Naive thymus-derived CD4-positive, alpha-beta T cell (primary cell): ENCODE results near the gene IRF5. TPM values are rescaled to one million over a fixed set of nuclear protein-coding genes. Genes with fewer than 3 reads are reported as not detected.

Experiments
- ATAC-seq: fragments of 150-1000 bp; cut with Tn5 transposase; 2 replicates; pipeline ENCODE4 v1.10.0; 2021; ENCODE audit warnings: mild to moderate bottlenecking, moderate library complexity
- CTCF ChIA-PET: fragments of 350-600 bp; sonication (Branson Sonifier 250); formaldehyde crosslinking; loops from one replicate; lab custom pipeline; 2021; ENCODE audit warnings: antibody characterized with exemption; lab: Charles Lee
- POLR2A ChIA-PET: fragments of 350-600 bp; sonication (Branson Sonifier 250); formaldehyde crosslinking; loops from one replicate; lab custom pipeline; 2021; ENCODE audit warnings: antibody characterized with exemption, inconsistent platforms; lab: Charles Lee
- DNase-seq, 9 donors: peaks; one replicate each; pipeline versions ENCODE4 v3.0.0 to v3.0.0-alpha.2; 2020 to 2022; ENCODE audit warnings: mixed read lengths in 1 of 9
- H3K27ac ChIP-seq: one replicate; pipeline ENCODE4 v1.7.0; 2013; ENCODE audit warnings: mild to moderate bottlenecking, low read depth, low read length, moderate library complexity
- H3K27me3 ChIP-seq, 2 donors: one replicate each; pipeline ENCODE4 v1.7.0; 2013; ENCODE audit warnings: low read length in 2 of 2, mild to moderate bottlenecking in 2 of 2, moderate library complexity in 2 of 2; ENCODE audit not compliant: control insufficient read depth in 2 of 2, insufficient read depth in 2 of 2
- H3K36me3 ChIP-seq, 3 experiments: 1 replicate in 2 of 3; 2 replicates in 1 of 3; pipeline ENCODE4 v1.7.0; 2013; ENCODE audit warnings: low read length in 3 of 3, mild to moderate bottlenecking in 3 of 3, moderate library complexity in 1 of 3; ENCODE audit not compliant: insufficient read depth in 3 of 3, control insufficient read depth in 2 of 3
- H3K4me1 ChIP-seq, 2 donors: one replicate each; pipeline ENCODE4 v1.7.0; 2013; ENCODE audit warnings: low read length in 2 of 2, mild to moderate bottlenecking in 2 of 2, moderate library complexity in 1 of 2; ENCODE audit not compliant: control insufficient read depth in 2 of 2, insufficient read depth in 2 of 2
- H3K4me3 ChIP-seq: 2 replicates; pipeline ENCODE4 v1.7.0; 2013; ENCODE audit warnings: mild to moderate bottlenecking, low read length
- H3K9me3 ChIP-seq, 3 experiments: 1 replicate in 2 of 3; 2 replicates in 1 of 3; pipeline ENCODE4 v1.7.0; 2013; ENCODE audit warnings: low read length in 3 of 3; ENCODE audit not compliant: control insufficient read depth in 2 of 3
- H3K27ac Mint-ChIP-seq, 9 donors: one replicate each; pipeline ENCODE4 v1.8.0; 2020 to 2022; ENCODE audit warnings: mixed read lengths in 9 of 9, mild to moderate bottlenecking in 8 of 9, moderate library complexity in 5 of 9, inconsistent platforms in 2 of 9
- H3K27me3 Mint-ChIP-seq, 5 donors: one replicate each; pipeline ENCODE4 v1.8.0; 2021 to 2022; ENCODE audit warnings: mixed read lengths in 5 of 5, mild to moderate bottlenecking in 1 of 5
- H3K36me3 Mint-ChIP-seq, 5 donors: one replicate each; pipeline ENCODE4 v1.8.0; 2020 to 2022; ENCODE audit warnings: mixed read lengths in 5 of 5, mild to moderate bottlenecking in 3 of 5, inconsistent platforms in 1 of 5
- H3K4me1 Mint-ChIP-seq, 7 donors: one replicate each; pipeline ENCODE4 v1.8.0; 2020 to 2022; ENCODE audit warnings: mixed read lengths in 7 of 7, mild to moderate bottlenecking in 3 of 7, inconsistent platforms in 1 of 7
- H3K4me3 Mint-ChIP-seq, 10 donors: one replicate each; pipeline ENCODE4 v1.8.0; 2020 to 2022; ENCODE audit warnings: mild to moderate bottlenecking in 10 of 10, mixed read lengths in 10 of 10, moderate library complexity in 6 of 10, inconsistent platforms in 2 of 10
- H3K9me3 Mint-ChIP-seq, 11 donors: one replicate each; pipeline ENCODE4 v1.8.0; 2020 to 2022; ENCODE audit warnings: mixed read lengths in 11 of 11, mild to moderate bottlenecking in 4 of 11, inconsistent platforms in 1 of 11, moderate library complexity in 1 of 11
- intact Hi-C, 2 donors: fragments of 100-400 bp; cut with micrococcal nuclease; formaldehyde crosslinking; loops; one replicate each; pipeline ENCODE4 v1.15.1; 2023
- polyA plus RNA-seq, 2 donors: library from polyadenylated mRNA; unstranded; fragments of 300-500 nt; fragmentation: Illumina TruSeq; gene quantifications; one replicate each; pipeline ENCODE4 v1.2.3, GENCODE V29; 2021
- total RNA-seq, 6 experiments: library from RNA in 5 of 6; stranded (reverse) in 5 of 6; gene quantifications; 1 replicate in 5 of 6; 2 replicates in 1 of 6; pipeline ENCODE4 v1.2.3 and lab custom pipeline; 2021 to 2026

IRF5 gene
- total and polyA plus RNA-seq, 7 experiments from 2014 or later = 0.38 to 33.2 (median 2.8) TPM

- peak overlapping the region in 9 of 10 donors; percentile 25 to 91 (median 46) for H3K4me3 Mint-ChIP-seq
- peaks cover 0 to 5% (median 0%) of the 10 kb centered on the region in 5 donors for H3K36me3 Mint-ChIP-seq
- H3K4me1 ChIP-seq = no peaks in the 10 kb centered on the region
- H3K27ac ChIP-seq = no peak overlapping the region
- peak; percentile 39 for ATAC-seq
- intact Hi-C loops = loop anchor here in 1 of 2 donors (2.0 kb wide), 1 partner anchor 116 kb away; the partner anchor contains the start of gene TNPO3
- H3K4me3 ChIP-seq = no peak overlapping the region
- POLR2A ChIA-PET = no interaction called here
- H3K27me3 ChIP-seq = peaks cover 0 to 4% of the 10 kb centered on the region in 2 donors
- no peak overlapping the region for H3K27ac Mint-ChIP-seq
- CTCF ChIA-PET = no interaction called here
- peaks cover 0 to 1% (median 0%) of the 10 kb centered on the region in 11 donors for H3K9me3 Mint-ChIP-seq
- DNase-seq = no peak
- no peaks in the 10 kb centered on the region for H3K9me3 ChIP-seq
- peaks cover 13 to 37% (median 18%) of the 10 kb centered on the region in 5 donors for H3K27me3 Mint-ChIP-seq
- H3K4me1 Mint-ChIP-seq = peaks cover 15 to 37% (median 19%) of the 10 kb centered on the region in 7 donors
- H3K36me3 ChIP-seq = no peaks in the 10 kb centered on the region
These were observed 1.5 kb downstream of the IRF5 start for GRCh38 chr7:128939075-128939860.

- peaks cover 0 to 4% of the 10 kb centered on the region in 2 donors for H3K27me3 ChIP-seq
- no peaks in the 10 kb centered on the region for H3K4me1 ChIP-seq
- CTCF ChIA-PET = interaction anchor here (0.7 to 1.0 kb wide), 2 partner anchors 19 to 62 kb away, joined by 3 read pairs; no protein-coding TSS in a partner anchor
- peak overlapping the region in 1 of 9 donors; percentile 46 for H3K27ac Mint-ChIP-seq
- intact Hi-C loops = loop anchor here in 1 of 2 donors (2.0 kb wide), 1 partner anchor 115 kb away; the partner anchor contains the start of gene TNPO3
- H3K4me1 Mint-ChIP-seq = peaks cover 15 to 37% (median 19%) of the 10 kb centered on the region in 7 donors
- DNase-seq (no peak), ATAC-seq (peak; percentile 19)
- peak overlapping the region in 7 of 10 donors; percentile 13 to 91 (median 46) for H3K4me3 Mint-ChIP-seq
- H3K27me3 Mint-ChIP-seq = peaks cover 13 to 37% (median 18%) of the 10 kb centered on the region in 5 donors
- H3K36me3 Mint-ChIP-seq = peaks cover 0 to 5% (median 0%) of the 10 kb centered on the region in 5 donors
- H3K4me3 ChIP-seq = no peak overlapping the region
- POLR2A ChIA-PET = no interaction called here
- peaks cover 0 to 1% (median 0%) of the 10 kb centered on the region in 11 donors for H3K9me3 Mint-ChIP-seq
- H3K36me3 ChIP-seq = no peaks in the 10 kb centered on the region
- no peak overlapping the region for H3K27ac ChIP-seq
- no peaks in the 10 kb centered on the region for H3K9me3 ChIP-seq
These were observed 2.2 kb downstream of the IRF5 start for GRCh38 chr7:128939861-128940410.

- Histone ChIP-seq H3K4me1 (no peaks in the 10 kb centered on the region), H3K9me3 (no peaks in the 10 kb centered on the region), H3K4me3 (no peak overlapping the region), H3K36me3 (no peaks in the 10 kb centered on the region), H3K27ac (no peak overlapping the region), H3K27me3 (peaks cover 0 to 4% of the 10 kb centered on the region in 2 donors)
- Mint-ChIP-seq H3K4me1 (peaks cover 15 to 37% (median 19%) of the 10 kb centered on the region in 7 donors), H3K9me3 (peaks cover 0 to 1% (median 0%) of the 10 kb centered on the region in 11 donors), H3K36me3 (peaks cover 0 to 5% (median 0%) of the 10 kb centered on the region in 5 donors), H3K27ac (peak overlapping the region in 3 of 9 donors; percentile 11 to 55 (median 38)), H3K4me3 (peak overlapping the region in 7 of 10 donors; percentile 5 to 91 (median 46)), H3K27me3 (peaks cover 13 to 37% (median 18%) of the 10 kb centered on the region in 5 donors)
- ATAC-seq = peak; percentile 75
- POLR2A ChIA-PET = no interaction called here
- no peak for DNase-seq
- CTCF ChIA-PET = interaction anchor here (0.7 to 1.0 kb wide), 2 partner anchors 18 to 63 kb away, joined by 3 read pairs; no protein-coding TSS in a partner anchor
- intact Hi-C loops = no loop called here
These were observed 3.0 kb downstream of the IRF5 start for GRCh38 chr7:128940494-128941322.

GRCh38 chr7:128941323-128941890 lies 3.7 kb downstream of the IRF5 start:
- Mint-ChIP-seq H3K4me1 (peaks cover 15 to 37% (median 19%) of the 10 kb centered on the region in 7 donors), H3K27me3 (peaks cover 13 to 37% (median 18%) of the 10 kb centered on the region in 5 donors), H3K4me3 (peak overlapping the region in 2 of 10 donors; percentile 5 to 89), H3K9me3 (peaks cover 0 to 1% (median 0%) of the 10 kb centered on the region in 11 donors), H3K36me3 (peaks cover 0 to 5% (median 0%) of the 10 kb centered on the region in 5 donors), H3K27ac (peak overlapping the region in 3 of 9 donors; percentile 11 to 55 (median 38))
- POLR2A ChIA-PET = no interaction called here
- CTCF ChIA-PET = no interaction called here
- no peak overlapping the region for H3K4me3 ChIP-seq
- intact Hi-C loops = no loop called here
- no peak for DNase-seq
- no peaks in the 10 kb centered on the region for H3K9me3 ChIP-seq
- no peak for ATAC-seq
- H3K27ac ChIP-seq = no peak overlapping the region
- peaks cover 0 to 4% of the 10 kb centered on the region in 2 donors for H3K27me3 ChIP-seq
- no peaks in the 10 kb centered on the region for H3K4me1 ChIP-seq
- no peaks in the 10 kb centered on the region for H3K36me3 ChIP-seq

- Histone ChIP-seq H3K4me1 (no peaks in the 10 kb centered on the region), H3K4me3 (no peak overlapping the region), H3K36me3 (no peaks in the 10 kb centered on the region), H3K27me3 (peaks cover 0 to 4% of the 10 kb centered on the region in 2 donors), H3K27ac (no peak overlapping the region), H3K9me3 (no peaks in the 10 kb centered on the region)
- intact Hi-C loops = no loop called here
- Mint-ChIP-seq H3K36me3 (peaks cover 0 to 3% (median 0%) of the 10 kb centered on the region in 5 donors), H3K4me3 (no peak overlapping the region), H3K9me3 (peaks cover 0 to 1% (median 0%) of the 10 kb centered on the region in 11 donors), H3K4me1 (peaks cover 14 to 34% (median 18%) of the 10 kb centered on the region in 7 donors), H3K27me3 (peaks cover 9 to 32% (median 15%) of the 10 kb centered on the region in 5 donors), H3K27ac (no peak overlapping the region)
- ChIA-PET CTCF (no interaction called here), POLR2A (no interaction called here)
- DNase-seq = no peak
- ATAC-seq = no peak
These were observed 4.3 kb downstream of the IRF5 start for GRCh38 chr7:128941946-128942526.
